SK-MEL-5 (cell line): ENCODE measurements around the gene ATG101. TPM values are rescaled to one million over a fixed set of nuclear protein-coding genes. Genes with fewer than 3 reads are reported as not detected.

Source experiments
- DNase-seq: peaks from one replicate; pipeline ENCODE4 v3.0.0-alpha.2; 2016; ENCODE audit warnings: low read depth, low spot score
- in situ Hi-C: cut with HindIII; loops from 2 replicates; pipeline ENCODE4 v1.10.0; 2016; ENCODE audit warnings: low sequenced_read_pairs, high pct_unique_total_duplicates, low pct_unique_long_range_greater_than_20kb
- total RNA-seq: library from RNA; depleted of rRNA; stranded (reverse); fragments of >200 nt; shearing (Covaris generic); gene quantifications from 2 replicates; pipeline ENCODE4 v1.2.3, GENCODE V29; 2014

The ATG101 gene
- total RNA-seq, 1 experiment from 2014 or later = 90.4 TPM

GRCh38 chr12:52037248-52037861, 32.4 kb upstream of the ATG101 start:
- in situ Hi-C loops = no loop called here
- no peak for DNase-seq

DNA sequence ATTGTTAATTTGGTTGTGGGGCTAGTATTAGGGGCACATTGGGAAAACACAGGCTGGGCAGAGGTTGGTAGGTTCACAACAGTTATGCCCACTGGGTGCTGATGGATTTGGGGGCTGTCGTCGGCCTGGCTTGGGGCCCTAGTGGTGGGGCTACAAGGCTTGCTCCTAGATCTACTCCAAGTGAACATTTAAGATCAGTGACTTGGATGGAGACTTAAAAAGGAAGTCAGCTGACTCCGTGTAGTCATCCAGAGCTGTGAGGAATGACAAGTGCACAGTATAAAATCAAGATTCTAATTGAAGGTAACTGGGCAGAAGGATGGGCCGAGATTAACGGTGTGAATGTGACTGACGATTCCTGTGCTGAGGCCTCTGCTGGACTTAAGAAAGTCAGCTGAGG, 31.3 kb upstream of the ATG101 start:
- DNase-seq = no peak
- in situ Hi-C loops = no loop called here

DNA sequence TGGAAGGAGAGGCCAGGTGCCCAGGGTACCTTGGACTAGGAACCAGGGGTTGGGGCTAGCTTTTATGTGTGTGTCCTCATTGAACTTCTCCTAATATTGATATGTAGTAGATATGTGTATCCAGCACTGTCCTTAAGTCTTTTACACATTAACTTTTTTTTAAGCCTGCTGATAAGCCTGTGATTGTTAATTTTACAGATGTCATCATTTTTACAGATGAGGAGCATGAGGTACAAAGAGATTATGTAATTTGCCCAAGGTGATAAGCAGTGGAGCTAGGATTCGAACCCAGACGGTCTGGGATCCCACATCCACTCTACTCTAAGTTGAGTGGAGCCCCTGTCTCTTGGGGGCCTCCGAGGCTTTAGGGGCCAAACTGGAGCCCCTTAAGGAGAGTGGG, 28.7 kb upstream of the ATG101 start:
- in situ Hi-C loops = no loop called here
- DNase-seq = no peak

DNA sequence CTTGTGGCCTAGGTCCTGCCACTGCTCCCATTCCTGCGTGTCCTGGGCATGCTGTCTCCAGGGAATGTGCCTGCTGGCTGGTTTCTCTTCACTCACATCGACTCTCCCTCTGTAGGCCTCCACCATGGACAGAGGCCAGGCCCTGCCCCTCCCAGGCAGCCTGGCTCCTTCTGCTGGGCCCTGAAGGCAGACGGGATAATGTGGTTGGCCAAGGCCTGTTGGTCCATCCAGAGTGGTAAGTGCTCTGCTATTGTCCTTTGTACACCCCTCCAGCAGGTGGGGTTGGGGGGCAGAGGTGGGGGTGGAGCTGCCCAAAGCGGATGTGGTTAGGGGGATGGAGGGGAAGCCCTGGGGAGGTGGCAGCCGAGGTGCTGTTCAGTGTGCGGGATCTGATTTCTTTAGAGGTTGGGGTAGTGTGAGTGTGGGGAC, 28.1 kb upstream of the ATG101 start:
- DNase-seq = no peak
- in situ Hi-C loops = no loop called here

DNA sequence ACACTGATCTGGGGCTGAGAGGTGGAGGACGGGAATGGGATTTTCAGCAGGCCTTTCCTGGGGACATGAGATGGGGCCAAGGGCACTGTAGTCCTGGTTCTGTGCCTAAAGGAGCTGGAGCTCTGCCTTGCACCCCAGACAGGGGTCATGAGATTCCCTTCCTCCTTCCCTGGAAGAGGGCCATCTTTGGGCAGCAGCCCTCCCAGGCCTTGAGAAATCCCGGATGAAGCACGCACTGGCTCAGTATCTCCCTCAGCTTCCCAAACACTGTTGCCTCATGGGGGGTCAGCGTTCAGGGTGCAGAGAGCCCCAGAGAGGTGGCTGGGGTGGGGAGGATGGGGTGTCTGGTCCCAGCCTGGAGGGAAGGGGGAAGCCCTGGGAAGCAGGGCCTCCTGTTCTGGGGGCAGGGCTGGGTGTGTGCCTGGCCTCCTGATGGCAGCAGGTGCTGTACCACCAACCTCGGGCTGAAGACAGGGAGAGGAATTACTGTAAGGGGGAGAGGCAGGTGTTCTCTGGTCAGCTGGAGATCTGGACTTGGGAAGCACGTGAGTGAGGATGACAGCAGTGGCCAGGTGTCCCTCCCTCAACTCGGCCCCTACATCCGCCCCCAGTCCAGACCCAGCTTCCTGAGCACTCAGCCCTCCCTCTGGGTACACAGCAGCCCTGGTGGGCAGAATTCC, 26.9 kb upstream of the ATG101 start:
- DNase-seq = no peak
- in situ Hi-C loops = no loop called here

DNA sequence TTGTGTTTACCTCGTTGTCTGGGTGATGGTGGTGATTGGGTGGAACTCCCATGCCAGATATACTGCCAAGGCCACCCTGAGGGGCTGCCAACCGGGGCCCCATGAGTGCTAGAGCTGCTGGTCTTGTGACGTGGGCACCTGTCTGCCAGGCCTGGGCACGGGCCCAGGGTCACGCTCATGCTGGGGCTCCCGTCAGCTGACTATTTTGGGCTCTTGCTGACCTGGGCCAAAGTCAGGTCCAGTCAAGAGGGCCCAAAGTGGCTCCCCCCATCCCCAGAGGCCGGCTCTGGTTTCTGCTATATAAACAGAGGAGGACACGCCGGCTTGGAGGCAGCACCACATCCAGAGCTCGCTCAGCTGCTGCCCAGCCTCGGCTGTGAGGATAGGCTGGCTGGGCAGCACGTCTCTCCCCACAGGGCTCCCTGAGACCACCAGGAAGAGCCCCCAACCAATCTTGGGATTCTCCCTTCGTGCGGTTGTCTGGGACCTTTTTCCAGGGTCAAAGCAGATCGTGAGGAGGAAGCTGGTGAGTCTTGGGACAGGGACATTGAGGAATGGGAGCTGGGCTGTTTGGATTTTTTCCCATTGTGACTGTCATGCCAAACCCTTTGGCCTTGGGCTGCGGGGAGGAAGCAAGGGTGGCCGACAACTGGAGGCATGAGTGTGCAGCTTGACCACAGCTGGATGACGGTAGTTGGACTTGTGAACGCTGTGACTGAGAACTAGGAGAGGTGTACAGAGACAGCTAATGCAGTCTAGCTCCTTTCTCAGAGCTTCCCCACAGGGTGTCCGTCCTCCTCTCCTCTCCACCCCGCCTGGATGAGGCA, 26.2 kb upstream of the ATG101 start:
- no peak for DNase-seq
- in situ Hi-C loops = no loop called here

DNA sequence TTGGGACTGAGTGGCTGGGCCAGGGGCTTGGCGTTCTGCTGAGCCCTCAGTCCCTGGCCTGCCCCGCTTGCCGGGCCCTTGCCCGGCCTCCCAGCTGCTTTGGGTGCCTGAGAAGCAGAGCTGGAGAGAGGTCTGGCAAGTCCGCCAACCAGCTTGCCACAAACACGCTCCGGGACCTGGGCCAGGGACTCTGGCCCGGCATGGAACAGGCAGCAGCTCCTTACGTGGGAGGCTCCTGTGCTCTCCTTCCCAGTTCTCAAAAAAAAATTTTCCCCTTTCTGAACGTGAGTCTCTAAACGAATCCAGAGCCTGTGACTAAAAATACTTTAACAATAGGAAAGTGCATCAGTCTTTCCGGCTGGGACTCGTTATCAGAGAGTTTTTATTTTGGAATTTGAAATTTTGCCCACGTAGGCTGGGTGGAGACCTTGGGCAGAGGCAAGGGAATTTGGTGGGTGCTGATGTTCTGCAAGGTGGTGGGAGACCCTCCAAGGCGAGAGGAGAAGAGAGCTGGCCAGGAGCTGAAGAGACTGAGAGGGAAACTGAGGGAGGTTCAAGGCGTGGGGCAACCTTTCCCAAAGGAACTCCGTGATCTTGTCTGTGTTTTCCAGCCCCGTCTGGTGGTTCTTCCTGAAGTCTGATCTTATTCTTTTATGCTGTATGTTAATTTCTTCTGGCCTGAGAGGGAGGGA, 25.3 kb upstream of the ATG101 start:
- DNase-seq = no peak
- in situ Hi-C loops = no loop called here

DNA sequence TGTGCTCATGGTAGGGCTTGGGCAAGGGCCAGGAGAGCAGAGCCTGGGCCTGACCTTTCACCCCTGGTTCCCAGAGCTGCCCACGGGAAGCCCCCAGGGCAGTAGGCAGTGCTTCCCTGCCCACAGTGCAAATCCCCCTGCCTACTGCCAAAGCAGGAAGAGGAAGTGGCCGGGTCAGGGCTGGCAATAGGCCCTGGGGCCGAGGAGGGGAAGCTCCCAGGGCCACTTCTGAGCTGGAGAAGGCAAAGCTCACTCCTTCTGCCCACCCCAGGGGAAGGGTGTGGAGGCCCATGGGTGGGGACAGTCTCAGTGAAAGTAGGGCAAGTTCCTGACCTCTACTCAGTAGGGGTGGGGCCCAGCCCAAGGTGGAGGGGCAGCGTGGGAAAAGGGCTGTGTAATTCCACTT, 24.0 kb upstream of the ATG101 start:
- in situ Hi-C loops = no loop called here

DNA sequence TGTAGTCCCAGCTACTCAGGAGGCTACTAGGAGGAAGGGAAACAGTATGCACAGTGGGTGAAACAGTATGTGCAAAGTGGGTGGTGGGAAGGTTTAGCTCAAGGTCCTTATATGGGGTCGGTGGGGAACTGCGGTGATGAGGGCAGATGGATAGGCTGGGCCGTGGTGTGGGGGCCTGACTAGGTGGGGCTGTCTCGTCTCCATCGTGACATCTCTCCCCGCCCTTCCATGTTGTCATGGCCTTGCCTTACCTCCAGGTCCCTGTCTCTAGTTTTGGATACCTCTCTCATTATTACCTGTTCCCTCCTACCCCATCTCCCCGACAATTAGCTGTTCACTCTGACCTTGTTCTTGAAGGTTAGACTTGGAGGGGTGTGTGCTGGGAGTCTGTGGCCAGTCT, 22.9 kb upstream of the ATG101 start:
- no peak for DNase-seq
- in situ Hi-C loops = no loop called here

More for the DNA sequence above, 24.0 kb upstream of the ATG101 start:
- no peak for DNase-seq

DNA sequence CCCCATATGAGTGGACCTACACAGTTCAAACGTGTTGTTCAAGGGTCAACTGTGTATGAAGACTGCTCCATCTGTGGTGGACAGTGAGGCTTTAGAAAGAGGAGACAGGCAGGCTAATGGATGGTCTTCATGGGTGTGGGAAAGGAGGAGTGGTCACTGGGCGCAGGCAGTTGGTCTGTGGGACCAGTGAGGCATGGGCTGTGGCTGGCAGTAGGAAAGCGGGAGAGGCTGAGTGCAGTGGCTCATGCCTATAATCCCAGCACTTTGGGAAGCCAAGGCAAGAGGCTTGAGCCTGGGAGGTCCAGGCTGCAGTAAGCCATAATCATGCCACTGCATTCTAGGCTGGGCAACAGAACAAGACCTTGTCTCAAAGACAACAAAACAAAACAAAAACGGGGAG, 20.5 kb upstream of the ATG101 start:
- in situ Hi-C loops = no loop called here

GRCh38 chr12:52049688-52050087, 20.1 kb upstream of the ATG101 start:
- in situ Hi-C loops = no loop called here
- no peak for DNase-seq

More for the DNA sequence above, 20.5 kb upstream of the ATG101 start:
- no peak for DNase-seq

DNA sequence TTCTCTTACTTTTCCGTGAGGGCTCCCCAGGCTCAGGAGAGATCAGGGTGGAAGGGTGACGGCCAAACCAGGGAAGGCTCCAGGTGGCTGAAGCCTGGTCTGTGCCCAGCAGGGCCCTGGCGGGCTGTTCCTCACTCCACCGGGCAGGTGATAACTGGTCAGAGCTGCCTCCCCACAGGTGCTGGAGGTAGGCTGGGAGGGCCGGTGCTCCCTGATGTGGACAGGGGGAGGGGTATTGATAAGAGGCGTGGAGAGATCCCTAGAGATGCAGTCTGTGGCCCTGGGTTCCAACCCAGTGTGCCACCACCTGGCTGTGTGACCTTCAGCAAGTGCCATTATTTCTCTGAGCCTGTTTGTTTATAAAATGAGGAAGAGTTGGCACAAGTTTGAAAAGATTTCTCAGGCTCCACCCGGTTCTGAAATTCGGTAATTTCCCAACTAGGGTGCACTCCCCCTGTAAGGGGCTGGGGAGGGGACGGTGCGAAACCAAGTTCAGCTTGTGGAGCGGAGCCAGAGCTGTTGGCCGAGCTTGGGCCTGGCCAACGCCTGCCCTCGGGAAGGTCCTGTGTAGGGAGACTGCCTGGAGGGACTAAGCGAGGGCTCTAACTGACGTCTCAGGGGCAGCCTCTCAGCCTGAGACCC, 19.5 kb upstream of the ATG101 start:
- in situ Hi-C loops = no loop called here
- no peak for DNase-seq

GRCh38 chr12:52050758-52051541, 18.8 kb upstream of the ATG101 start, which contains the start of gene NR4A1:
NR4A1 (plus strand) TSS chr12:52051442; CDS start chr12:52054329, 2,887 bp downstream.
- DNase-seq = peak; percentile 95
- in situ Hi-C loops = no loop called here

DNA sequence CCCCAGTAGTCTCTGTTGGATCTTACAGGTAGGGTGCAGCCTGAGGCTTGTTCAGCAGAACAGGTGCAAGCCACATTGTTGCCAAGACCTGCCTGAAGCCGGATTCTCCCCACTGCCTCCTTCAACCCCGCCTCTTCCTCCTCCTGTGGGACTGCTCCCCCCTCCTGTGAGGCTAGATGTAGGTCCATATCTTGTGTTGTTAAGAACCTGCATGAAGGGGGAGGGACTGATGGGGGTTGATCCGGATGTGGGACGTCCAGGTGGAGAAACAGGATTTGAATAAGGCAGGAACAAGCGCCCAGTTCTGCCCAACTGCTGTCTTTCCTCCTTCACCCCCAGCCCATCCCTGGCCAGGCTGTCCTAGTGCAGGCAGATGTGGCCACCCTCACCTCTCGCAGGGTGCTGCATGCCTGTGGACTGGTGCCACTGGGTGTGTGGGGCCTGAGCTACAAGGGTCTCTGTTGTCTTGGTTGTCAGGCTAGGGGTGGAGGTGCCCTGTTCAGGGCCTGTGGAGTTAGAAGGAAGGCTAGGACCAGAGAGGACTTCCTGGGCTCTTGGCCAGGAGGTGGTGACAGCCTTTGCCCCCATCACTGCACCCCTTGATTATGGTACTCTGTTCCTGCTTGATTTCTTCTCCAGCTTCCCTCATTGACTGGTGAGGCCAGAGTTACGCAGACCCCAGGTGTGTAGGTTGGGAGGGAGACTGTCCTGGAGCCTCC, 17.2 kb upstream of the ATG101 start:
- in situ Hi-C loops = no loop called here
- no peak for DNase-seq

DNA sequence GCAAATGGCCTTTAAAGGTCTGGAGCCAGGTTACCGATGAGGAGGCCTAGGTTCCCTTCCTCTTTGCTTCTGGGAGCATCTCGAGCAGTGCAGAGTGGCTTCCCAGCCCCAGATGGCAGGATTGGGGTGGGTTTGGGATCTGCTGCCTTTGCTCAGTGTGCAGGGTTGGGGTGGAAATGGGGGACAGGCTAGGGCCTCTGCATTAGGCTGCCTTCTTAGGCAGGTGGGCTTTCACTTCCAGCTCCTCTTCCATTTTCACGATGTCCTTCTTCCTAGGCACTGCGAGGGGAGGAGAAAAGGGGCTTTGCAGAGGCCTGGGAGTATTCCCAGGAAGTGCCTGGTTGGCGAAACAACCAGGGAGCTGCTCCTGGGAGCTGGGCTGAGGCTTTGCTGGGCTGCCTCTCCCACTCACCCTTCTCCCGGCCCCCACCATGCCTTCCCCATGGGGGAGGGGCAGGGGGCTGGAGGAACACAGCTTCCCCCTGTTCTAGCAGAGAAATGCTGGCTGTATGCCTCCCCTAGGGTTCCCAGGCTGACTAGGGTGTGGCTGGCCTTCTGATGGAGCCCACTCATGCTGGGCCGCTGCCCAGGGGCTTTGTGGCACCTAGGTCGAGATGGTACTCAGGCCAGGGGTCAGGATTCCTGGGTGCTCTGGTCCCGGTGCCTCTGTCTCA, 16.1 kb upstream of the ATG101 start:
- in situ Hi-C loops = no loop called here
- DNase-seq = no peak
